ENCODE data around the gene BLMH.
"Not testable (repeated sequence)": the region's sequence is repeated elsewhere in the genome, so short reads cannot be mapped to it uniquely, and the experiment has no call there.

The BLMH gene

GRCh38 chr17:30237296-30238002, 54.3 kb downstream of the BLMH start:
- Mint-ChIP-seq H3K27me3 (peaks cover 87% of the 10 kb centered on the region), H3K9me3 (no peaks in the 10 kb centered on the region), H3K27ac (no peak overlapping the region), H3K4me1 (peaks cover 22% of the 10 kb centered on the region), H3K4me3 (no peak overlapping the region), H3K36me3 (no peaks in the 10 kb centered on the region)
- DNase-seq = no peak
- CTCF ChIA-PET = interaction anchor here (1.0 to 1.8 kb wide), 4 partner anchors 65 to 133 kb away, joined by 3 to 15 read pairs (median 3); no protein-coding TSS in a partner anchor

- Mint-ChIP-seq H3K4me3 (peak overlapping the region; percentile 36), H3K36me3 (no peaks in the 10 kb centered on the region), H3K27ac (no peak overlapping the region), H3K4me1 (peaks cover 22% of the 10 kb centered on the region), H3K9me3 (no peaks in the 10 kb centered on the region), H3K27me3 (peaks cover 90% of the 10 kb centered on the region)
- CTCF ChIA-PET = interaction anchor here (0.7 to 1.8 kb wide), 5 partner anchors 64 to 132 kb away, joined by 3 to 15 read pairs (median 3); no protein-coding TSS in a partner anchor
- DNase-seq = peak; percentile 30
Measured at GRCh38 chr17:30236766-30237165, 55.0 kb downstream of the BLMH start.

GRCh38 chr17:30236297-30236624, 55.5 kb downstream of the BLMH start:
- H3K4me1 Mint-ChIP-seq = peaks cover 22% of the 10 kb centered on the region
- no peak for DNase-seq
- peaks cover 93% of the 10 kb centered on the region for H3K27me3 Mint-ChIP-seq
- no peak overlapping the region for H3K27ac Mint-ChIP-seq
- no peaks in the 10 kb centered on the region for H3K9me3 Mint-ChIP-seq
- no peaks in the 10 kb centered on the region for H3K36me3 Mint-ChIP-seq
- CTCF ChIA-PET = interaction anchor here (0.7 to 1.8 kb wide), 5 partner anchors 64 to 131 kb away, joined by 3 to 15 read pairs (median 3); no protein-coding TSS in a partner anchor
- peak overlapping the region; percentile 59 for H3K4me3 Mint-ChIP-seq

GRCh38 chr17:30235386-30236296, 56.1 kb downstream of the BLMH start, which contains the start of gene SLC6A4:
TSS of gene SLC6A4 (minus strand) at chr17:30235697. CDS start at chr17:30221958, 13,739 bp downstream.
- peaks cover 90% of the 10 kb centered on the region for H3K27me3 Mint-ChIP-seq
- CTCF ChIA-PET = interaction anchor here (0.7 to 1.8 kb wide), 6 partner anchors 101 to 131 kb away, joined by 3 to 15 read pairs (median 4); no protein-coding TSS in a partner anchor
- H3K36me3 Mint-ChIP-seq = no peaks in the 10 kb centered on the region
- peaks cover 22% of the 10 kb centered on the region for H3K4me1 Mint-ChIP-seq
- H3K27ac Mint-ChIP-seq = no peak within 1 kb of the TSS
- DNase-seq = no peak
- peak within 1 kb of the TSS; percentile 59 for H3K4me3 Mint-ChIP-seq
- H3K9me3 Mint-ChIP-seq = no peaks in the 10 kb centered on the region

- CTCF ChIA-PET = interaction anchor here (1.2 to 1.4 kb wide), 2 partner anchors 101 to 110 kb away, joined by 5 to 6 read pairs; no protein-coding TSS in a partner anchor
- Mint-ChIP-seq H3K36me3 (no peaks in the 10 kb centered on the region), H3K4me3 (peak overlapping the region; percentile 58), H3K27ac (no peak overlapping the region), H3K9me3 (no peaks in the 10 kb centered on the region), H3K27me3 (peaks cover 91% of the 10 kb centered on the region), H3K4me1 (peaks cover 22% of the 10 kb centered on the region)
- DNase-seq = peak; percentile 34
Measured at GRCh38 chr17:30234964-30235363, 56.8 kb downstream of the BLMH start.

GRCh38 chr17:30234296-30234695, 57.4 kb downstream of the BLMH start:
- Mint-ChIP-seq H3K4me1 (peaks cover 21% of the 10 kb centered on the region), H3K27me3 (peaks cover 89% of the 10 kb centered on the region), H3K27ac (no peak overlapping the region), H3K9me3 (no peaks in the 10 kb centered on the region), H3K36me3 (no peaks in the 10 kb centered on the region), H3K4me3 (no peak overlapping the region)
- CTCF ChIA-PET = interaction anchor here (1.0 to 1.4 kb wide), 3 partner anchors 102 to 110 kb away, joined by 3 to 6 read pairs (median 5); no protein-coding TSS in a partner anchor
- no peak for DNase-seq

GRCh38 chr17:30232824-30233427, 58.8 kb downstream of the BLMH start:
- CTCF ChIA-PET = interaction anchor here (1.0 kb wide), 1 partner anchor 108 kb away, joined by 3 read pairs; no protein-coding TSS in a partner anchor
- Mint-ChIP-seq H3K27me3 (peaks cover 87% of the 10 kb centered on the region), H3K4me3 (no peak overlapping the region), H3K4me1 (peaks cover 15% of the 10 kb centered on the region), H3K36me3 (no peaks in the 10 kb centered on the region), H3K27ac (no peak overlapping the region), H3K9me3 (no peaks in the 10 kb centered on the region)
- DNase-seq = no peak

- peaks cover 81% of the 10 kb centered on the region for H3K27me3 Mint-ChIP-seq
- H3K4me1 Mint-ChIP-seq = peaks cover 15% of the 10 kb centered on the region
- H3K9me3 Mint-ChIP-seq = no peaks in the 10 kb centered on the region
- no peak for DNase-seq
- CTCF ChIA-PET = no interaction called here
- H3K27ac Mint-ChIP-seq = no peak overlapping the region
- no peak overlapping the region for H3K4me3 Mint-ChIP-seq
- H3K36me3 Mint-ChIP-seq = no peaks in the 10 kb centered on the region
Measured at GRCh38 chr17:30232015-30232823, 59.5 kb downstream of the BLMH start.

- Mint-ChIP-seq H3K4me3 (no peak overlapping the region), H3K4me1 (peaks cover 8% of the 10 kb centered on the region), H3K27ac (no peak overlapping the region), H3K27me3 (peaks cover 75% of the 10 kb centered on the region), H3K36me3 (no peaks in the 10 kb centered on the region), H3K9me3 (no peaks in the 10 kb centered on the region)
- no peak for DNase-seq
- CTCF ChIA-PET = no interaction called here
Measured at GRCh38 chr17:30230596-30231125, 61.1 kb downstream of the BLMH start.

- CTCF ChIA-PET, H3K9me3 Mint-ChIP-seq, H3K4me1 Mint-ChIP-seq, H3K27ac Mint-ChIP-seq, H3K4me3 Mint-ChIP-seq, H3K36me3 Mint-ChIP-seq, DNase-seq: not testable (repeated sequence)
- peaks cover 75% of the 10 kb centered on the region for H3K27me3 Mint-ChIP-seq
Measured at GRCh38 chr17:30230009-30230408, 61.7 kb downstream of the BLMH start.

GRCh38 chr17:30229012-30229411, 62.7 kb downstream of the BLMH start:
- no peak overlapping the region for H3K27ac Mint-ChIP-seq
- H3K36me3 Mint-ChIP-seq = no peaks in the 10 kb centered on the region

GRCh38 chr17:30228011-30228410, 63.7 kb downstream of the BLMH start:
- H3K27me3 Mint-ChIP-seq = peaks cover 65% of the 10 kb centered on the region
- CTCF ChIA-PET = interaction anchor here (1.0 kb wide), 1 partner anchor 103 kb away, joined by 4 read pairs; no protein-coding TSS in a partner anchor
- no peak overlapping the region for H3K27ac Mint-ChIP-seq
- no peaks in the 10 kb centered on the region for H3K36me3 Mint-ChIP-seq
- no peaks in the 10 kb centered on the region for H3K9me3 Mint-ChIP-seq
- H3K4me3 Mint-ChIP-seq = no peak overlapping the region
- H3K4me1 Mint-ChIP-seq = no peaks in the 10 kb centered on the region
- DNase-seq = no peak

More at GRCh38 chr17:30229012-30229411, 62.7 kb downstream of the BLMH start:
- Mint-ChIP-seq H3K9me3 (no peaks in the 10 kb centered on the region), H3K4me1 (no peaks in the 10 kb centered on the region), H3K4me3 (no peak overlapping the region), H3K27me3 (peaks cover 75% of the 10 kb centered on the region)
- DNase-seq = no peak
- CTCF ChIA-PET = no interaction called here

- H3K9me3 Mint-ChIP-seq = no peaks in the 10 kb centered on the region
- CTCF ChIA-PET = interaction anchor here (1.0 kb wide), 1 partner anchor 101 kb away, joined by 4 read pairs; no protein-coding TSS in a partner anchor
- H3K27ac Mint-ChIP-seq = no peak overlapping the region
- no peaks in the 10 kb centered on the region for H3K36me3 Mint-ChIP-seq
- no peak for DNase-seq
- peaks cover 54% of the 10 kb centered on the region for H3K27me3 Mint-ChIP-seq
- no peak overlapping the region for H3K4me3 Mint-ChIP-seq
- no peaks in the 10 kb centered on the region for H3K4me1 Mint-ChIP-seq
Measured at GRCh38 chr17:30226878-30227277, 64.9 kb downstream of the BLMH start.

Data from activated naive CD4-positive, alpha-beta T cell treated with anti-CD3 and anti-CD28 coated beads, Interleukin-2, amount 10 ng/mL, durations not matched to agents 7 days and 5 days (primary cell).